Activated CD4-positive, alpha-beta T cell treated with anti-CD3 and anti-CD28 coated beads, Interleukin-2, amount 10 ng/mL, durations not matched to agents 24 days and 14 days (primary cell): ENCODE data around the gene FOXR1. TPM values are rescaled to one million over a fixed set of nuclear protein-coding genes. Genes with fewer than 3 reads are reported as not detected.

Source experiments
- DNase-seq: peaks from one replicate; pipeline ENCODE4 v3.0.0; 2022
- H3K27ac Mint-ChIP-seq: one replicate; pipeline ENCODE4 v1.8.0; 2022; ENCODE audit warnings: mild to moderate bottlenecking, mixed read lengths
- H3K27me3 Mint-ChIP-seq: one replicate; pipeline ENCODE4 v1.8.0; 2022; ENCODE audit warnings: mixed read lengths
- H3K36me3 Mint-ChIP-seq: one replicate; pipeline ENCODE4 v1.8.0; 2022; ENCODE audit warnings: low read depth, mild to moderate bottlenecking, mixed read lengths
- H3K4me1 Mint-ChIP-seq: one replicate; pipeline ENCODE4 v1.8.0; 2021; ENCODE audit warnings: mixed read lengths
- H3K4me3 Mint-ChIP-seq: one replicate; pipeline ENCODE4 v1.8.0; 2022; ENCODE audit warnings: mild to moderate bottlenecking, moderate library complexity, mixed read lengths
- H3K9me3 Mint-ChIP-seq: one replicate; pipeline ENCODE4 v1.8.0; 2021; ENCODE audit warnings: mixed read lengths
- intact Hi-C: fragments of 100-400 bp; cut with micrococcal nuclease; formaldehyde crosslinking; loops from one replicate; pipeline ENCODE4 v1.15.1; 2023
- total RNA-seq: library from RNA; stranded (reverse); gene quantifications from 2 replicates; pipeline ENCODE4 v1.2.3, GENCODE V29; 2022

FOXR1 gene
- total RNA-seq, 1 donor from 2014 or later: not detected

DNA sequence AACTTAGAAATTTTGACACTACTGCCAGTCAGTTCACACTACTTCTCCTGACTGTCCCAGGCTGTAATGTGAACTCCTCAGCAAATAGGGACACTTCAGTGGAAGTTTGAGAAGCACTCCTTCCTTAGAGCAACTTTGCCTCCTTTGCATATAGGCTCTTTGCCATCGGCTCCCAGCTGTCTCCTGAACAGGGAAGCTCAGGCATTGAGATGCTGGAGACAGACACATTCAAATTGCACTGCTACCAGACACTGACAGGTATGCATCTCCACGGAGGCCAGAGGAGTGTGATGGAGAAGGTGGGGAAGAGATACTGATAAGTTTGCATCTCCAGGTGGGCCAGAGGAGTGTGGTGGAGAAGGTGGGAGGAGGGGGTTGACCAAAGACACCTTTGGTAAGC lies 48.4 kb downstream of the FOXR1 start:
- Mint-ChIP-seq H3K4me3 (peak overlapping the region; percentile 100), H3K27ac (peak overlapping the region; percentile 99), H3K9me3 (no peaks in the 10 kb centered on the region), H3K4me1 (peaks cover 44% of the 10 kb centered on the region), H3K27me3 (no peaks in the 10 kb centered on the region), H3K36me3 (peaks cover 74% of the 10 kb centered on the region)
- intact Hi-C loops: loop anchor here (5.0 kb wide), 2 partner anchors 93 to 228 kb away; partner anchors contain the start of genes BCL9L and DDX6
- no peak for DNase-seq

DNA sequence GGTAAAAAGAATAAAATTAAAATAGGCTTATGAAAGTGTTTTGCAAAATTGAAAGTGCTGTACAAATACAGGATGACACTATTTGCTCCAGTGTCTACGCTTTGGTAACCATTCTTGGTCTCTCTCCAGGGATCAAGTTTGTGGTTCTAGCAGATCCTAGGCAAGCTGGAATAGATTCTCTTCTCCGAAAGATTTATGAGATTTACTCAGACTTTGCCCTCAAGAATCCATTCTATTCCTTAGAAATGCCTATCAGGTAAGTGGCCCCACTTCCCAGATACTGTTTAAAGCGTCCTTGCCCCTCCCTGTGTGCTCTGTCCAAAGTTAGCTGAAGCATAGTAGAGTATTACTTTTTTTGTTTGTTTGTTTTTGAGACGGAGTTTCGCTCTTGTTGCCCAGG lies 50.1 kb downstream of the FOXR1 start:
- intact Hi-C loops: no loop called here
- Mint-ChIP-seq H3K4me1 (peaks cover 34% of the 10 kb centered on the region), H3K9me3 (no peaks in the 10 kb centered on the region), H3K4me3 (peak overlapping the region; percentile 52), H3K27me3 (no peaks in the 10 kb centered on the region), H3K27ac (peak overlapping the region; percentile 19), H3K36me3 (peaks cover 66% of the 10 kb centered on the region)
- DNase-seq: no peak

DNA sequence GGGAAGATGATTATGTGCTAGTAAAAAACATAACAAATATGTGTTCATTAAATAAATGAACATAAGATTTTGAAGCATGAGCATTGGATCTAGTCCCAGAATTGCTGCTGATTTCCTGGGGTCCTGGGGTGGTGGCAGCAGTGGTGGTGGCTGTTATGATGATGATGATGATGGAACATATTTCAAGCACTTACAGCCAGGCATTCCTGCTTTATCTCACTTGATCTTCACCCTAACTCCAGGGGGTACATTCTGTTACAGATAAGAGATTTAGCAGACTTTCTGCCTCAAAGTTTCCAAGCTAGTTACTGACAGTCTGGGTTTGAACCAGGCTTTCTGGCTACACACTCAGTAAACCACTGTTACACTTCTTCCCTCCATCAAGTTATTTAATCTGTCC lies 52.2 kb downstream of the FOXR1 start:
- Mint-ChIP-seq H3K9me3 (no peaks in the 10 kb centered on the region), H3K4me3 (no peak overlapping the region), H3K4me1 (peaks cover 37% of the 10 kb centered on the region), H3K27me3 (no peaks in the 10 kb centered on the region), H3K36me3 (peaks cover 49% of the 10 kb centered on the region), H3K27ac (peak overlapping the region; percentile 23)
- intact Hi-C loops: no loop called here
- no peak for DNase-seq

DNA sequence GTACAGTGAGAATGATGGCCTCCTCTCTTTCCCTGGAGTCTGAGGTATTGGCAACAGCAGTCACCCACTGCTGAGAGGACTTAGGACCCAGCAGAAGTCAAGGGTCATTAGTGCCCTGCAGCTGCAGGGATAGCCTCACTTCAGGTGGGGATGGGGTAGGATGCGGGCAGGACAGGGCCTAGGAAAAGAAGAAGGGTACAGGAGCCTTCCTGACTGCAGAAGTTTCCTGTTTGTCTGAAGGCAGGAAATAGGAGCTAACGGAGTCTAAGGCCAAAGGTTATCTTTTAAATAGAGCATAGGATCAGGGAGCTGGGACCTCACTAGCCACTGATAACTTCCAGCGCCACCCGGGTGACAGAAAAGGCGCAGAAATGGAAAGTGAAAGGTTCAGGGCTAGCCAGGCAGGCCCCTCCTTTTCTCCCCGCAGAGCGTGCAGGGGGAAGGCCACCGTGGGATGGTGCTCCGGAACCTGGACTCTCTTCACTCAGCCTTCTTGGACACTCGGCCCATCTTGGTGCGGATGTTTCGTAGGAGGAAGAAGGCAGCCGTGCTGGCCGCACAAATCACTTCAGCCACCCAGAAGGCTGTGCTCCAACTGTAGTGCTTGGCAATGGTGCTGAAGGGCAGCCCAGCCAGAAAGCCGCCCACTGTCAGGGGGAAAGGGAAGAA lies 53.0 kb downstream of the FOXR1 start:
- Mint-ChIP-seq H3K9me3 (no peaks in the 10 kb centered on the region), H3K36me3 (peaks cover 49% of the 10 kb centered on the region), H3K4me1 (peaks cover 44% of the 10 kb centered on the region), H3K27me3 (no peaks in the 10 kb centered on the region), H3K27ac (peak overlapping the region; percentile 67), H3K4me3 (no peak overlapping the region)
- intact Hi-C loops: no loop called here
- no peak for DNase-seq

DNA sequence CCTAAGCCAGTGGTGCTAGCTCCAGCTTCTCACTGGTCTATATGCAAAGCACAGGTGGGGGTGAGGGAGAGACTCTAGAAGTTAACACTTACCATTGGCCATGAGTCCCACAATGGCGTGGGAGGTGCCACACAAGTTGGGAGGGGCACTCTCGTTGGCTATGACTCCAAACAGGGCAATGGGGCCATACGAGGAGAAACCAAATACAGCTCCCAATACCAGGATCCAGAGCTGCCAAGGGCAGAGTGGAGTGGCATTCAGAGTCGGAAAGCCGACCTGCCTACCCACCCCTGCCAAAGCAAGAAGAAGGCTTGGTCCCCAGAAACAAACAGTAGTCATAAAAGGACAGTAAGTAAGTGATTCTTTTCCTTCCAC lies 53.5 kb downstream of the FOXR1 start:
- H3K27me3 Mint-ChIP-seq: no peaks in the 10 kb centered on the region
- H3K4me3 Mint-ChIP-seq: no peak overlapping the region
- intact Hi-C loops: no loop called here
- H3K4me1 Mint-ChIP-seq: peaks cover 46% of the 10 kb centered on the region
- peak overlapping the region; percentile 34 for H3K27ac Mint-ChIP-seq
- H3K36me3 Mint-ChIP-seq: peaks cover 44% of the 10 kb centered on the region
- DNase-seq: no peak
- H3K9me3 Mint-ChIP-seq: no peaks in the 10 kb centered on the region

DNA sequence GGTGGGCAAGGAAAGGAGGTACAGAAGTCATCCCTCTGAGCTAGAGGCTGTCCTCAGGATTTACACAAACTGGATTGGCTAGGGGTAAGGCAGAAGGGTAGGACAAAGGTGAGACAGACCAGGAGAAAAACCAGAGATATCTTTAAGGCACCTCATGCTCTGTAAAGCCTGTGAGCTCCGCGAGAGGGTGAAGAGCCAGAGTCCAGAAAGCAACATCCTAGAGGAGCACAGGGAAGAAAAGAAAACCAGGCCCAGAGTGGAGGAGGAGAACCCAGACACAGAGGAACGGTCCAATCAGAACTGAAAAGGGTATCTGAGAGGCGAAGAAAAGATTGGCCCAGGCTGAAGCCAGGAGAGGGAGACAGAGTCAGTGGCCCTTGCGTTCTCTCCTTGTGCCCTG lies 54.0 kb downstream of the FOXR1 start:
- no peak for DNase-seq
- no peak overlapping the region for H3K4me3 Mint-ChIP-seq
- H3K27ac Mint-ChIP-seq: peak overlapping the region; percentile 34
- no peaks in the 10 kb centered on the region for H3K27me3 Mint-ChIP-seq
- peaks cover 40% of the 10 kb centered on the region for H3K36me3 Mint-ChIP-seq
- no peaks in the 10 kb centered on the region for H3K9me3 Mint-ChIP-seq
- intact Hi-C loops: no loop called here
- H3K4me1 Mint-ChIP-seq: peaks cover 45% of the 10 kb centered on the region

DNA sequence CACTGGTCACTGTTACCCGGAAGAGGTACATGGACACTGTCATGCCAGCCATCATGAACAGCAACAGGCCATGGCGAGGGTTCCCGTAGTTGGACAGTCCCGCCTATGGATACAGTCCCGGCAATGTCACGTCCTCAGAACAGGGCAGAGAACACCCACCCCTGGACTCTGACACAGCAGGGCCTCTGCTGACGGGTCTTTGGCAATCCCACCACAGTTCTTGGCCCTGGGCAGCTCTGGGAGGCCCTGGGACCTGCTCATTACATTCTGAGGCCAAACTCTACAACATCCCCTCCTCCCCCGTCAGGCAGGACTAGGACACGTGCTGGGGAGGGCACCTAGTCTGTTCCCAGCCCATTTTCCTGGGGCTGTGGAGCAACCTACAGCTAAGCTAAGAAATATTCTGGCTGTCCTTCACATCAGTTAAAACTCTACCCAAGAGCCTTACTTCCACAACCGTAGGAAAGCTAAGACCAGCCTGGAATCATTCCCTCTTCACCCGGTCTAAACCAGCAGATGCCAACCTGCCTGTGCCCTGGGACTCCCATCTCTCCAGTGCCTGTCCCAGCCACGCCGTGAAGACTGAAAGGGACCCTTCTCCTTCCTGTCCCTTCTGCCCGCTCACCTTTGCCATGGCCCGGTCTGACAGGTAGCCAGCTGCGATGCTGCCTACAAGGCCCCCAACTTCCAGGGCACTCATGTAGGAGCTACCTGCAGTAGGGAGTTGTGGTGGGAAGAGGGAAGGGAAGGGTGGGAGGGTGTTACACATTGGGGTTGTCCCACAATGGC lies 54.6 kb downstream of the FOXR1 start:
- Mint-ChIP-seq H3K4me3 (no peak overlapping the region), H3K9me3 (no peaks in the 10 kb centered on the region), H3K27me3 (no peaks in the 10 kb centered on the region), H3K36me3 (peaks cover 39% of the 10 kb centered on the region), H3K4me1 (peaks cover 44% of the 10 kb centered on the region), H3K27ac (no peak overlapping the region)
- intact Hi-C loops: no loop called here
- DNase-seq: no peak

DNA sequence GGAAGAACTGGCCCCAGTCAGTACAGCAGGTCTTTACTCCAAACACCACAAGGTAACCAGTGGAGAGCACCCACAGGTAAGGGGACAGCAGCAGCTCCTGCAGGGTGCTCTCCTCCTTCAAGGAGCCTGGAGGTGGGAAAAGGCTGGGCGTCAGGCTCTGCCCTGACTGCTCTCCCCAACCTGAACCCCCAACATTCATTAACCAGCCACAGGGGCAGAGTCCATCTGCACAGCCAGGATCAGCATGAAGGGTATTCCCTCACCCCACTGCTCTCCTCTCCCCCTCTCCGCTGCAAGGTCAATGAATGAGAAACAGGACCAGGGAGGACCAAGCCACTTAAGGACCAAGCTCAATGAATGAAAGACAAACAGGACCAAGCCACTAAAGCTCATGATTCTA lies 55.4 kb downstream of the FOXR1 start:
- Mint-ChIP-seq H3K4me3 (no peak overlapping the region), H3K4me1 (peaks cover 39% of the 10 kb centered on the region), H3K36me3 (peaks cover 31% of the 10 kb centered on the region), H3K9me3 (no peaks in the 10 kb centered on the region), H3K27me3 (no peaks in the 10 kb centered on the region), H3K27ac (no peak overlapping the region)
- DNase-seq: no peak
- intact Hi-C loops: no loop called here

DNA sequence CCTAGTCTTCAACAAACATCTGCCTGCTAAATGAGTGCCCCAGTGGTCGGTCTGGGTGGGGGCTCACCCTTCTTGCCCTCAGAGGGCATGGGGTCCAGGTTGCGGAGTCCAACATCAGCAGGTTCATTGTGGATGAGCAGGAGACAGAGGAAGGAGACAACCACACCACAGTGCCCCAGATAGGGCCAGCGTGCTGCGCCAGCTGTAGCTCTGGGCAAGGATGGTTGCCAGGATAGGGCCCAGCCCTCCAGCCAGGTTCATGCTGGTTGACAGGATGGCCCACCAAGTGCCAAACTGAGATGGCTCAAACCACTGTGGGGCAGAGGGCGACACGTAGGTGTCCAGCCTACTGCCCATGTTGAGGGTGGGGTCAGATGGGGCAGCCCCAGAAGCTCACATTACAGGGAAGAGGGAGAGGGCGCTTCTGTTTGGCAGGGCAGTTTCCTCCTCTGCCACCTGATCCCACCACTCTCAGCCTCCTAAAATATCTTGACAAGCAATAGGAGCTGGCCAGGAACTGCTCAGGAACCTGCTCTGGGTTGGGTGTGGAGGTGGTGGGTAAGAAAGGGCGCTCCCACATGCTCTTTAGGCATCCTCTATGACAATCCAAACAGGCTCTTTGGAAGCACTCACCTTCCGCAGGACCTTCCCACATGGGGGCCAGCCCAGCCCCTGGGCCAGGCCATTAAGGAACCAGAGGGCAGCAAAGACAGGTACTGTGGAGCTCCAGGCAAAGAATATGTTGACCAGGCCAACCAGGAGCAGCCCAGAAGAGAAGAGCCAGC lies 56.2 kb downstream of the FOXR1 start:
- Mint-ChIP-seq H3K4me1 (peaks cover 39% of the 10 kb centered on the region), H3K36me3 (peaks cover 28% of the 10 kb centered on the region), H3K9me3 (no peaks in the 10 kb centered on the region), H3K27me3 (no peaks in the 10 kb centered on the region), H3K4me3 (no peak overlapping the region), H3K27ac (no peak overlapping the region)
- no peak for DNase-seq
- intact Hi-C loops: no loop called here

DNA sequence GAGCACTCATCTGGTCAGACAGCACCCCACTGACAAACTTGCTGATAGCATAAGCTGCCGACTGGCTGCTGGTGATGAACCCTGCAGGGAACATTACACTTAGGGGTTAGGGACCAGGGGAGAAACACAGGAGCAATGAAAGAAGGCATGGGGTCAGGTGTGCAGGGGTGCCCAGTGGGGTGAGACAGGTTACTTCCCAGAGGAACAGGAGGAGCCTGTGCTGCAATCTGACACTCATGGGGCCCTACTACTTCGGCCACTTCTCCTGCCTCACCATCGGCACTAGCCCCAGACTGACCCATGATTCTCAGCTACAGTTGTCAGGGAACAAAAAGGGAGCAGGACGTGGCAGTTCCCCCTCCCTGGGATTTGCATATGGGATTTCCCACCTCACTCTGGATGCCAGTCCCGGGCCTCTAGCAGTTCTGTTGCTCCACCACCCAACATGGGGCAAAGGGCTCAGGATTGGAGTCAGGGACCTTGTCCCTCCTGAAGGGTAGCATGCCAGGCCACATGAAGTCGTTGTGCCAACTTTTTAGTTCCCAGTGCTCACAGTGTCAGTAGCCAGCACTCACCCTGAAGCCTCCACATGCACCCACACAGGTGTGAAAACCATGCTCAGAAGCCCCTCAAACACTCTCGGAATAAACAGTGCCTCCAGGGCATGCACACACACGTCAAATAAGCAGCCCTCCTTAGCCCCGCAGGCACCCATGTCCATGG lies 56.9 kb downstream of the FOXR1 start:
- DNase-seq: no peak
- Mint-ChIP-seq H3K4me3 (peak overlapping the region; percentile 83), H3K27me3 (no peaks in the 10 kb centered on the region), H3K36me3 (peaks cover 23% of the 10 kb centered on the region), H3K27ac (peak overlapping the region; percentile 25), H3K9me3 (no peaks in the 10 kb centered on the region), H3K4me1 (peaks cover 34% of the 10 kb centered on the region)
- intact Hi-C loops: no loop called here

DNA sequence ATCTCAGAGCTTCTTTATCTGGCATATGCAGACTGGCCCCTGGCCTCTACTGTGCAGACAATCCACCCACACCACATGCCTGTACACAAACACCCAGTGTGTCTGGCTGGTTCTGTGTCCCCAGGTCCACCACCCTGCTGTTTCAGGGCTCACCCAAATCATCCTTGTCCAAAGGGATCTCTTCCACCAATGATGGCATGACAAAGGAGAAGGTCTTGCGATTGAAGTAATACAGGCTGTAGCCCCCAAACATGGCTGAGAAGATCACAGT lies 57.4 kb downstream of the FOXR1 start:
- Mint-ChIP-seq H3K36me3 (peaks cover 18% of the 10 kb centered on the region), H3K27me3 (no peaks in the 10 kb centered on the region), H3K9me3 (no peaks in the 10 kb centered on the region), H3K4me3 (peak overlapping the region; percentile 83), H3K4me1 (peaks cover 29% of the 10 kb centered on the region), H3K27ac (peak overlapping the region; percentile 25)
- intact Hi-C loops: no loop called here
- no peak for DNase-seq

DNA sequence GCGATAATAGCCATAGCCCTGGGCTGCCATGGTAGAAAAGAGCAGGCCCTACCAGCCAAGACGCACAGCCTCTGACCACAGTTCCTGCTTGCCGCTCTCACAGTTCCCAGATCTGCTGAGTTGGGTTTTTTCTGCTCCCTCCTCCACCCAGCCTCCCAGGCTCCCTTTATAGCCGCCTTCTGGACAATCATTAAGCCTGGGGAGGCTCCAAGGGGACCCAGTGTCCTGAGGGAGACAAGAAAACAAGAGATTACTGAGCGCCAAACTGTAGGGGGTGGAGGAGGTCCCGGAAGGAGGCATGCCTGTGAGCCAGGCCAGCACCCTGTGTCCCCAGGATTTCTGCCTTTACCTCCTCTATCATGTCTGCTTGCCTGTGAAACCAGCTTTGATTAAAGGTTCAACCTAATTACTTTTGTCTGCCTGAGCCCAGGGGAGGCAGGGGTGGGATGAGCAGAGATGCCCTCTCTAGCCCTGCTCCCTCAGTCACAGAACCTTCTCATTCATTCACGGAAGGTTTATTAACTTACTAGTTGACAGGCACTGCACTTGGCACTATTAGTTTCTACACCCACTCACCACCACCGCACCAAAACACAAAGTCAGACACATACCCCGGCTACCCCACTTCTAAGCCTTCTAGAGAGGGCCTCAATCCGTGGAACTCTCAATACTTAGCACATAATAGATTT lies 57.9 kb downstream of the FOXR1 start:
- H3K9me3 Mint-ChIP-seq: no peaks in the 10 kb centered on the region
- H3K4me3 Mint-ChIP-seq: peak overlapping the region; percentile 83
- intact Hi-C loops: loop anchor here (1.0 to 2.0 kb wide), 4 partner anchors 11 to 37 kb away; partner anchors contain the start of genes CENATAC, HYOU1, RPS25 and TRAPPC4
- peaks cover 15% of the 10 kb centered on the region for H3K36me3 Mint-ChIP-seq
- no peak for DNase-seq
- H3K27ac Mint-ChIP-seq: peak overlapping the region; percentile 89
- H3K27me3 Mint-ChIP-seq: no peaks in the 10 kb centered on the region
- peaks cover 26% of the 10 kb centered on the region for H3K4me1 Mint-ChIP-seq

DNA sequence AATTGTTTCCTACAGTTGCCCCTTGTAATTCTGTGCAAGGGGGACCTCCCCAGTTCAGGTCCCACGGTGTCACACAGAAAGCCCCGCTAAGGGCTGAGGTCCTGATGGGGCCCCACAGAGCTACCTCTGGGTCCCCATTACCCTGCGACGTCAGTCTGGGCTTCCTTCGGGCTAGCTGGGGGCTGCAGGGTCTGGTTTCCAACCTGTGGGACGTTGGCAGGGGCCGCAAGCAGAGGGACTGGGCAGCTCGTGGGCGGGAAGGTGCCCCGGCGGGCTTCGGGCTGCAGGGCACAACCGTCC lies 58.4 kb downstream of the FOXR1 start:
- H3K4me1 Mint-ChIP-seq: peaks cover 23% of the 10 kb centered on the region
- peak overlapping the region; percentile 83 for H3K4me3 Mint-ChIP-seq
- no peak for DNase-seq
- peak overlapping the region; percentile 89 for H3K27ac Mint-ChIP-seq
- H3K27me3 Mint-ChIP-seq: no peaks in the 10 kb centered on the region
- no peaks in the 10 kb centered on the region for H3K9me3 Mint-ChIP-seq
- intact Hi-C loops: loop anchor here (1.0 to 2.0 kb wide), 4 partner anchors 12 to 37 kb away; partner anchors contain the start of genes CENATAC, HYOU1, RPS25 and TRAPPC4
- peaks cover 11% of the 10 kb centered on the region for H3K36me3 Mint-ChIP-seq
